ENCODE results near the gene GNG10. TPM values are rescaled to one million over a fixed set of nuclear protein-coding genes. Genes with fewer than 3 reads are reported as not detected.

GNG10 gene
- total RNA-seq, 1 donor from 2014 or later = 59.8 TPM

Other genes with a start within 250 kb of the GNG10 start
- gene ECPAS, start 177.2 kb upstream of the GNG10 start, total RNA-seq = 120 TPM
- gene ZNF483, start 136.4 kb upstream of the GNG10 start, total RNA-seq = 2.2 TPM
- gene PTGR1, start 62.0 kb upstream of the GNG10 start, total RNA-seq = 53.0 TPM
- 7.5 TPM for gene DNAJC25, start 30.3 kb upstream of the GNG10 start, total RNA-seq
- gene SHOC1, start 133.3 kb downstream of the GNG10 start, total RNA-seq = not detected
- 70.0 TPM for gene UGCG, start 235.2 kb downstream of the GNG10 start, total RNA-seq